ENCODE measurements around the gene CDC26.
"Not testable (repeated sequence)": the region's sequence is repeated elsewhere in the genome, so short reads cannot be mapped to it uniquely, and the experiment has no call there.

Gene CDC26

GRCh38 chr9:113298924-113299770, 23.8 kb upstream of the CDC26 start:
- no peak overlapping the region for H4K8ac ChIP-seq (ENCODE audit: low read length)
- no peaks in the 10 kb centered on the region for H3K9me3 ChIP-seq (ENCODE audit: control insufficient read depth, low read length)
- no peak overlapping the region for H3K4me2 ChIP-seq (ENCODE audit: low read length, poor library complexity, severe bottlenecking)
- H3K23ac ChIP-seq (ENCODE audit: low read length in 2 of 2): no peak overlapping the region
- H3K36me3 ChIP-seq (ENCODE audit: control insufficient read depth in 1 of 2, insufficient read depth in 2 of 2, low read depth in 1 of 2, low read length in 2 of 2): peaks cover 0 to under 1% of the 10 kb centered on the region in 2 experiments
- H2BK12ac ChIP-seq (ENCODE audit: low read length in 2 of 2): no peak overlapping the region
- no peak overlapping the region for H3K14ac ChIP-seq (ENCODE audit: low read length in 2 of 2)
- H3K4me1 ChIP-seq (ENCODE audit: control insufficient read depth, insufficient read depth, low read depth, low read length): peaks cover 4% of the 10 kb centered on the region
- H2AK5ac ChIP-seq (ENCODE audit: low read length, severe bottlenecking): no peak overlapping the region
- no peak overlapping the region for H3K27ac ChIP-seq (ENCODE audit: low read length, poor library complexity, severe bottlenecking)
- no peak overlapping the region for H2AFZ ChIP-seq (ENCODE audit: low read depth, low read length)
- no peak overlapping the region for H3K18ac ChIP-seq (ENCODE audit: low read depth in 1 of 2, low read length in 2 of 2)
- H3K27me3 ChIP-seq (ENCODE audit: control insufficient read depth in 1 of 2, insufficient read depth in 1 of 2, low read length in 2 of 2): peaks cover 7 to 32% of the 10 kb centered on the region in 2 experiments
- no peak for DNase-seq
- H2BK15ac ChIP-seq (ENCODE audit: low read depth, poor library complexity, severe bottlenecking): no peak overlapping the region
- WGBS: 88% methylated on average over 14 of the region's 15 CpGs
- no peak overlapping the region for H3K9ac ChIP-seq (ENCODE audit: low read length)
- no peaks in the 10 kb centered on the region for H3K79me1 ChIP-seq (replicated peaks; ENCODE audit: low read length, poor library complexity, severe bottlenecking)
- H3K4me3 ChIP-seq (ENCODE audit: insufficient read depth in 1 of 2, low read depth in 1 of 2, low read length in 2 of 2): no peak overlapping the region
- H2BK5ac ChIP-seq (ENCODE audit: low read depth, low read length, poor library complexity, severe bottlenecking): no peak overlapping the region
- H4K91ac ChIP-seq (ENCODE audit: low read length): no peak overlapping the region
- H2BK120ac ChIP-seq (ENCODE audit: low read depth, low read length): no peak overlapping the region
- H3K4ac ChIP-seq (ENCODE audit: low read depth in 1 of 2, low read length in 2 of 2): no peak overlapping the region

- DNase-seq: no peak
- H2BK120ac ChIP-seq (ENCODE audit: low read depth, low read length): no peak overlapping the region
Measured at GRCh38 chr9:113298311-113298710, 22.9 kb upstream of the CDC26 start.

GRCh38 chr9:113296796-113297558, 21.6 kb upstream of the CDC26 start:
- Histone ChIP-seq H2AK5ac (ENCODE audit: low read length, severe bottlenecking) (no peak overlapping the region), H2BK15ac (ENCODE audit: low read depth, poor library complexity, severe bottlenecking) (no peak overlapping the region), H4K91ac (ENCODE audit: low read length) (no peak overlapping the region), H3K4me1 (ENCODE audit: control insufficient read depth, insufficient read depth, low read depth, low read length) (no peaks in the 10 kb centered on the region), H3K23ac (ENCODE audit: low read length in 2 of 2) (no peak overlapping the region), H4K8ac (ENCODE audit: low read length) (no peak overlapping the region), H2AFZ (ENCODE audit: low read depth, low read length) (no peak overlapping the region), H3K27ac (ENCODE audit: low read length, poor library complexity, severe bottlenecking) (no peak overlapping the region), H3K14ac (ENCODE audit: low read length in 2 of 2) (no peak overlapping the region), H2BK5ac (ENCODE audit: low read depth, low read length, poor library complexity, severe bottlenecking) (no peak overlapping the region), H2BK12ac (ENCODE audit: low read length in 2 of 2) (no peak overlapping the region), H3K9ac (ENCODE audit: low read length) (no peak overlapping the region), H3K36me3 (ENCODE audit: control insufficient read depth in 1 of 2, insufficient read depth in 2 of 2, low read depth in 1 of 2, low read length in 2 of 2) (peaks cover 10 to 17% of the 10 kb centered on the region in 2 experiments), H3K18ac (ENCODE audit: low read depth in 1 of 2, low read length in 2 of 2) (no peak overlapping the region), H3K27me3 (ENCODE audit: control insufficient read depth in 1 of 2, insufficient read depth in 1 of 2, low read length in 2 of 2) (peaks cover 3 to 21% of the 10 kb centered on the region in 2 experiments), H3K4me3 (ENCODE audit: insufficient read depth in 1 of 2, low read depth in 1 of 2, low read length in 2 of 2) (no peak overlapping the region), H2BK120ac (ENCODE audit: low read depth, low read length) (no peak overlapping the region), H3K9me3 (ENCODE audit: control insufficient read depth, low read length) (no peaks in the 10 kb centered on the region), H3K4me2 (ENCODE audit: low read length, poor library complexity, severe bottlenecking) (no peak overlapping the region), H3K79me1 (replicated peaks; ENCODE audit: low read length, poor library complexity, severe bottlenecking) (no peaks in the 10 kb centered on the region), H3K4ac (ENCODE audit: low read depth in 1 of 2, low read length in 2 of 2) (no peak overlapping the region)
- 87% methylated on average over 9 of the region's 9 CpGs for WGBS
- DNase-seq: no peak

More at GRCh38 chr9:113298311-113298710, 22.9 kb upstream of the CDC26 start:
- 94% methylated on average over 8 of the region's 8 CpGs for WGBS
- Histone ChIP-seq H3K14ac (ENCODE audit: low read length in 2 of 2) (no peak overlapping the region), H3K27ac (ENCODE audit: low read length, poor library complexity, severe bottlenecking) (no peak overlapping the region), H4K8ac (ENCODE audit: low read length) (no peak overlapping the region), H3K9me3 (ENCODE audit: control insufficient read depth, low read length) (no peaks in the 10 kb centered on the region), H2BK12ac (ENCODE audit: low read length in 2 of 2) (no peak overlapping the region), H3K79me1 (replicated peaks; ENCODE audit: low read length, poor library complexity, severe bottlenecking) (no peaks in the 10 kb centered on the region), H3K4ac (ENCODE audit: low read depth in 1 of 2, low read length in 2 of 2) (no peak overlapping the region), H3K27me3 (ENCODE audit: control insufficient read depth in 1 of 2, insufficient read depth in 1 of 2, low read length in 2 of 2) (peaks cover 3 to 32% of the 10 kb centered on the region in 2 experiments), H3K36me3 (ENCODE audit: control insufficient read depth in 1 of 2, insufficient read depth in 2 of 2, low read depth in 1 of 2, low read length in 2 of 2) (peaks cover 3 to 4% of the 10 kb centered on the region in 2 experiments), H2BK5ac (ENCODE audit: low read depth, low read length, poor library complexity, severe bottlenecking) (no peak overlapping the region), H3K4me3 (ENCODE audit: insufficient read depth in 1 of 2, low read depth in 1 of 2, low read length in 2 of 2) (no peak overlapping the region), H3K18ac (ENCODE audit: low read depth in 1 of 2, low read length in 2 of 2) (no peak overlapping the region), H3K4me2 (ENCODE audit: low read length, poor library complexity, severe bottlenecking) (no peak overlapping the region), H3K9ac (ENCODE audit: low read length) (no peak overlapping the region), H2AFZ (ENCODE audit: low read depth, low read length) (no peak overlapping the region), H4K91ac (ENCODE audit: low read length) (no peak overlapping the region), H3K4me1 (ENCODE audit: control insufficient read depth, insufficient read depth, low read depth, low read length) (peaks cover 4% of the 10 kb centered on the region), H2BK15ac (ENCODE audit: low read depth, poor library complexity, severe bottlenecking) (no peak overlapping the region), H2AK5ac (ENCODE audit: low read length, severe bottlenecking) (no peak overlapping the region), H3K23ac (ENCODE audit: low read length in 2 of 2) (no peak overlapping the region)

- H3K27me3 ChIP-seq (ENCODE audit: control insufficient read depth in 1 of 2, insufficient read depth in 1 of 2, low read length in 2 of 2): peaks cover 3 to 21% of the 10 kb centered on the region in 2 experiments
- H3K14ac ChIP-seq (ENCODE audit: low read length in 2 of 2); DNase-seq; H3K4me3 ChIP-seq (ENCODE audit: insufficient read depth in 1 of 2, low read depth in 1 of 2, low read length in 2 of 2); H3K4me2 ChIP-seq (ENCODE audit: low read length, poor library complexity, severe bottlenecking); H2BK15ac ChIP-seq (ENCODE audit: low read depth, poor library complexity, severe bottlenecking); H3K4me1 ChIP-seq (ENCODE audit: control insufficient read depth, insufficient read depth, low read depth, low read length); H3K4ac ChIP-seq (ENCODE audit: low read depth in 1 of 2, low read length in 2 of 2); H3K9me3 ChIP-seq (ENCODE audit: control insufficient read depth, low read length); H3K79me1 ChIP-seq (replicated peaks; ENCODE audit: low read length, poor library complexity, severe bottlenecking); H2BK5ac ChIP-seq (ENCODE audit: low read depth, low read length, poor library complexity, severe bottlenecking); H3K18ac ChIP-seq (ENCODE audit: low read depth in 1 of 2, low read length in 2 of 2); H3K23ac ChIP-seq (ENCODE audit: low read length in 2 of 2); H3K9ac ChIP-seq (ENCODE audit: low read length); H2AK5ac ChIP-seq (ENCODE audit: low read length, severe bottlenecking); H4K8ac ChIP-seq (ENCODE audit: low read length); H2BK120ac ChIP-seq (ENCODE audit: low read depth, low read length); H2BK12ac ChIP-seq (ENCODE audit: low read length in 2 of 2); H4K91ac ChIP-seq (ENCODE audit: low read length); H3K27ac ChIP-seq (ENCODE audit: low read length, poor library complexity, severe bottlenecking); H2AFZ ChIP-seq (ENCODE audit: low read depth, low read length): not testable (repeated sequence)
- H3K36me3 ChIP-seq (ENCODE audit: control insufficient read depth in 1 of 2, insufficient read depth in 2 of 2, low read depth in 1 of 2, low read length in 2 of 2): peaks cover 18 to 24% of the 10 kb centered on the region in 2 experiments
- WGBS: 93% methylated on average over 8 of the region's 8 CpGs
Measured at GRCh38 chr9:113296247-113296646, 20.9 kb upstream of the CDC26 start.
